Aorta (tissue), 5 donors: Measurements from ENCODE around the gene LRRC3B. TPM values are rescaled to one million over a fixed set of nuclear protein-coding genes. Genes with fewer than 3 reads are reported as not detected.

ENCODE experiments used
- ATAC-seq: fragments of 200-7000 bp; cut with Tn5 transposase; one replicate; pipeline ENCODE4 v1.9.1; 2022; ENCODE audit warnings: moderate library complexity; ENCODE audit not compliant: low FRiP score
- DNase-seq, 2 donors: peaks; one replicate each; pipeline ENCODE4 v3.0.0-alpha.2; 2020
- H3K27ac ChIP-seq, 2 donors: one replicate each; pipeline ENCODE4 v1.5.1; 2013; ENCODE audit warnings: low read length in 2 of 2, mild to moderate bottlenecking in 2 of 2, moderate library complexity in 2 of 2, control low read depth in 1 of 2, inconsistent platforms in 1 of 2, low read depth in 1 of 2
- H3K27me3 ChIP-seq, 2 donors: one replicate each; pipeline ENCODE4 v1.6.1; 2013; ENCODE audit warnings: control low read depth in 1 of 2, low read length in 1 of 2, mild to moderate bottlenecking in 1 of 2, moderate library complexity in 1 of 2; ENCODE audit not compliant: insufficient read depth in 2 of 2, control insufficient read depth in 1 of 2
- H3K36me3 ChIP-seq, 2 donors: one replicate each; pipeline ENCODE4 v1.6.1; 2013; ENCODE audit warnings: control low read depth in 1 of 2, low read length in 1 of 2, mild to moderate bottlenecking in 1 of 2; ENCODE audit not compliant: insufficient read depth in 2 of 2, control insufficient read depth in 1 of 2
- H3K4me1 ChIP-seq, 2 donors: one replicate each; pipeline ENCODE4 v1.6.1; 2013; ENCODE audit warnings: low read length in 2 of 2, control low read depth in 1 of 2, mild to moderate bottlenecking in 1 of 2, moderate library complexity in 1 of 2; ENCODE audit not compliant: insufficient read depth in 2 of 2, control insufficient read depth in 1 of 2
- H3K4me3 ChIP-seq, 2 donors: one replicate each; pipeline ENCODE4 v1.5.1; 2013; ENCODE audit warnings: low read length in 2 of 2, control low read depth in 1 of 2, mild to moderate bottlenecking in 1 of 2
- H3K9me3 ChIP-seq: one replicate; pipeline ENCODE4 v1.6.1; 2013; ENCODE audit warnings: mild to moderate bottlenecking, low read length; ENCODE audit not compliant: control insufficient read depth
- WGBS, 2 donors: extraction: QIAGEN DNeasy Blood & Tissue Kit; methylation state at CpG; one replicate each; pipeline ENCODE4 v1.1.7; 2013; 5-methylcytosine and 5-hydroxymethylcytosine counted together
- intact Hi-C, 2 donors: fragments of 100-400 bp; cut with DNase I; formaldehyde crosslinking; loops; one replicate each; pipeline versions ENCODE4 v1.14.2 to v1.15.0; 2022
- long read RNA-seq, 2 donors: library from polyadenylated mRNA; unstranded; transcript quantifications; one replicate each; pipeline ENCODE4 v2.0.0, GENCODE V29; 2020 to 2021
- polyA plus RNA-seq, 2 donors: library from polyadenylated mRNA; stranded (reverse); fragments of 200-250 nt; gene quantifications; one replicate each; pipeline ENCODE4 v1.2.3, GENCODE V29; 2013
- total RNA-seq, 2 donors: library from RNA; stranded (reverse); fragmentation: NEBNext Ultra II Directional; extraction: Animal tissue kit (Norgen Biotek cat#: 25700); gene quantifications; one replicate each; pipeline ENCODE4 v1.2.1, GENCODE V29; 2021
- donor health status: healthy with polysubstance abuse.
- donor health status: Bipolar disorder and iron deficiency.
- donor health status: DM: no; HTN: no; CAD: no.
- donor health status: DM: no; HTN: no; CAD: no.
- donor health status: DM: yes; HTN: yes; CAD: no.

Gene LRRC3B
- total RNA-seq: under 1 TPM; 0.19 to 0.78 TPM
- polyA plus RNA-seq: not detected
- long read RNA-seq, donor 1: 0 reads
- long read RNA-seq, donor 2: 0 reads

- Histone ChIP-seq H3K36me3 (no peaks in the 10 kb centered on the region), H3K9me3 (no peaks in the 10 kb centered on the region), H3K4me3 (peak within 1 kb of the TSS in 1 of 2 donors; percentile 29), H3K27me3 (no peaks in the 10 kb centered on the region), H3K4me1 (no peaks in the 10 kb centered on the region), H3K27ac (no peak within 1 kb of the TSS)
- DNase-seq: no peak
- intact Hi-C loops: no loop called here
- no peak for ATAC-seq
- 0 to 1% methylated on average over 72 of the region's 72 CpGs for WGBS, 2 donors
Measured at GRCh38 chr3:26622621-26623418, at the start of gene LRRC3B. Gene LRRC3B, plus strand, starts transcription at chr3:26622772. Its CDS starts 86,901 bp downstream, at chr3:26709673.

GRCh38 chr3:26574766-26575165 lies 47.8 kb upstream of the LRRC3B start:
- Histone ChIP-seq H3K27ac (no peak overlapping the region), H3K27me3 (no peaks in the 10 kb centered on the region), H3K36me3 (no peaks in the 10 kb centered on the region), H3K4me3 (no peak overlapping the region), H3K9me3 (no peaks in the 10 kb centered on the region), H3K4me1 (no peaks in the 10 kb centered on the region)
- ATAC-seq (no peak), DNase-seq (no peak)
- intact Hi-C loops: no loop called here

DNA sequence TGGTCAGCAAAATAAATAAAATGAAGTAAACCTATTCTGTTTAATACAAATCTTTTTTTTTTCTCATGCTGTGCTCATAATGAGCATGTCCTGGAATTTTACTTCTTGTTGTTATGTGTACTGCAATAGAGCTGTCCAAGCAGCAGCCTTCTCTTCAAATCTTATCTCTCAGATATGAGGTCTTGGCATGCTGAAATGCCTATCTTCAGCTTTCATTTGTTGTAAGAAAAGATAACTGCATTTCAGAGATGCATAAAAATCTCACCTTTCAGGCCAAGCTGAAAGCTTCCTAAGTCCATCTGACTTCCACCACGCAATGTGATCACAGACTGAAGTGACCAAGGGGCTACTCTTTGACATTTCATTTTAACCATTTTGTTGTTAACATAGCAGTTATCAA lies 43.5 kb upstream of the LRRC3B start:
- intact Hi-C loops: no loop called here

DNA sequence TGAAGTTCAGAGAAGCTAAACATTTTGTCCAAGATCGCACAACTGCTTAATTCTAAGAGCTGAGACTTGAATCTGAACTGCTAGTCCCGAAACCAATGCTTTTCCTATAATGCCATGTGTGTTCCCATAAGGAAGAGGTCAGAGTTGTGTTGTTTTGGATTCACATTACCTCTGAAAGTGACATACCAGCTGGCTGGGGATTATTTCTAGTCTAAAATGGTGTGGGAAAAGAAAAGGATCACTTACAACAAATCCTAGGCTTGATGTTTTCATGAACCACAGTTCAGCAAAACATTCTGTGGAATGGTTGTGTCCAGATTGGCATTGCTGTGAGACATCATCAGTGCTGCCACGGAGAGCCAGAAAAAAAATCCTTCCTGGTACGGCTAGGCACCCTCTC lies 35.0 kb upstream of the LRRC3B start:
- Histone ChIP-seq H3K9me3 (peaks cover 2% of the 10 kb centered on the region), H3K27ac (no peak overlapping the region), H3K36me3 (no peaks in the 10 kb centered on the region), H3K4me3 (no peak overlapping the region), H3K27me3 (peaks cover 0 to 1% of the 10 kb centered on the region in 2 donors), H3K4me1 (no peaks in the 10 kb centered on the region)
- 91 to 92% methylated on average over 4 of the region's 4 CpGs for WGBS, 2 donors
- DNase-seq: no peak
- intact Hi-C loops: no loop called here
- ATAC-seq: no peak

More for the DNA sequence above, 43.5 kb upstream of the LRRC3B start:
- H3K9me3 ChIP-seq: no peaks in the 10 kb centered on the region
- H3K36me3 ChIP-seq: no peaks in the 10 kb centered on the region
- H3K4me3 ChIP-seq: no peak overlapping the region
- H3K27ac ChIP-seq: no peak overlapping the region
- H3K4me1 ChIP-seq: no peaks in the 10 kb centered on the region
- no peaks in the 10 kb centered on the region for H3K27me3 ChIP-seq
- 89 to 97% methylated on average over 1 of the region's 1 CpG for WGBS, 2 donors
- ATAC-seq (no peak), DNase-seq (no peak)

- 67 to 69% methylated on average over 2 of the region's 2 CpGs for WGBS, 2 donors
- Histone ChIP-seq H3K36me3 (no peaks in the 10 kb centered on the region), H3K9me3 (peaks cover 2% of the 10 kb centered on the region), H3K27me3 (peaks cover 0 to 1% of the 10 kb centered on the region in 2 donors), H3K4me3 (no peak overlapping the region), H3K27ac (no peak overlapping the region), H3K4me1 (no peaks in the 10 kb centered on the region)
- DNase-seq (no peak), ATAC-seq (no peak)
- intact Hi-C loops: no loop called here
Measured at GRCh38 chr3:26588931-26589330, 33.6 kb upstream of the LRRC3B start.

- DNase-seq (no peak), ATAC-seq (no peak)
- H3K36me3 ChIP-seq: no peaks in the 10 kb centered on the region
- 95 to 100% methylated on average over 1 of the region's 1 CpG for WGBS, 2 donors
- no peak overlapping the region for H3K27ac ChIP-seq
- peaks cover 2% of the 10 kb centered on the region for H3K9me3 ChIP-seq
- no peaks in the 10 kb centered on the region for H3K4me1 ChIP-seq
- no peak overlapping the region for H3K4me3 ChIP-seq
- peaks cover 0 to 1% of the 10 kb centered on the region in 2 donors for H3K27me3 ChIP-seq
- intact Hi-C loops: no loop called here
Measured at GRCh38 chr3:26589678-26590077, 32.9 kb upstream of the LRRC3B start.

- WGBS, 2 donors: 91 to 95% methylated on average over 5 of the region's 5 CpGs
- no peak for ATAC-seq
Measured at GRCh38 chr3:26590919-26591484, 31.6 kb upstream of the LRRC3B start.

GRCh38 chr3:26591926-26592325 lies 30.6 kb upstream of the LRRC3B start:
- no peak overlapping the region for H3K27ac ChIP-seq
- DNase-seq: no peak
- H3K36me3 ChIP-seq: no peaks in the 10 kb centered on the region
- WGBS, 2 donors: 44 to 54% methylated on average over 3 of the region's 3 CpGs
- ATAC-seq: no peak
- H3K4me3 ChIP-seq: no peak overlapping the region
- H3K9me3 ChIP-seq: peaks cover 7% of the 10 kb centered on the region
- intact Hi-C loops: no loop called here
- no peaks in the 10 kb centered on the region for H3K4me1 ChIP-seq
- H3K27me3 ChIP-seq: peaks cover 0 to 1% of the 10 kb centered on the region in 2 donors

More at GRCh38 chr3:26590919-26591484, 31.6 kb upstream of the LRRC3B start:
- no peaks in the 10 kb centered on the region for H3K4me1 ChIP-seq
- no peak overlapping the region for H3K27ac ChIP-seq
- peaks cover 0 to 1% of the 10 kb centered on the region in 2 donors for H3K27me3 ChIP-seq
- DNase-seq: no peak
- intact Hi-C loops: no loop called here
- H3K9me3 ChIP-seq: peaks cover 4% of the 10 kb centered on the region
- H3K36me3 ChIP-seq: no peaks in the 10 kb centered on the region
- H3K4me3 ChIP-seq: no peak overlapping the region

DNA sequence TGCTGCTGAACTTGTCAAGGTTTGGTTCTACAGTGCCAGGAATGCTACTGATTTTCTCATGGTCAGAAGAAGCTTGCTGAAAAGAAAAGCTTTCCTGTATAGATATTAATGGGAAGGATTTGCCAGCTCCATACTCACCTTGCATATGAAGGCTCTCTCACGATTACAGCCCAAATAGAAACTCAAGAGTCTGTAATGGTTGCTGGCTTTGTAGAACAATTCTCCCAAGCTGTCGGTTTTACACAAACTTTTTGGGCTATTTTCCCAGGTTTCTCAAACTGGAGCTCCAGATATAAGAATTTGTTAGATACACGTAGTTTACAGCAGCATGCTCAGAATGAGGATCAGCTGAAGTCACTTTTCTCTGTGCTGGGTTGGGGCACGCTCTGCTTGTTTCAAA lies 30.1 kb upstream of the LRRC3B start:
- ATAC-seq (no peak), DNase-seq (no peak)
- no peak overlapping the region for H3K4me3 ChIP-seq
- H3K9me3 ChIP-seq: peaks cover 7% of the 10 kb centered on the region
- H3K27ac ChIP-seq: no peak overlapping the region
- intact Hi-C loops: no loop called here
- WGBS, 2 donors: 16 to 23% methylated on average over 4 of the region's 4 CpGs
- H3K36me3 ChIP-seq: no peaks in the 10 kb centered on the region
- H3K27me3 ChIP-seq: peaks cover 0 to 1% of the 10 kb centered on the region in 2 donors
- no peaks in the 10 kb centered on the region for H3K4me1 ChIP-seq
